Lung (tissue), 12 donors: ENCODE measurements around the gene LIPJ. TPM values are rescaled to one million over a fixed set of nuclear protein-coding genes. Genes with fewer than 3 reads are reported as not detected.

Experiments used
- ATAC-seq: fragments of 200-7000 bp; cut with Tn5 transposase; one replicate; pipeline ENCODE4 v1.9.1; 2020; ENCODE audit warnings: moderate number of reproducible peaks; ENCODE audit not compliant: insufficient read depth, low FRiP score
- DNase-seq, 3 donors: peaks; one replicate each; pipeline ENCODE4 v3.0.0-alpha.2; 2013 to 2017
- H3K27ac ChIP-seq, 2 donors: one replicate each; pipeline ENCODE4 v1.5.1; 2013; ENCODE audit warnings: mild to moderate bottlenecking in 2 of 2, moderate library complexity in 2 of 2, control low read depth in 1 of 2, inconsistent platforms in 1 of 2, low read depth in 1 of 2, low read length in 1 of 2
- H3K27me3 ChIP-seq, 3 donors: one replicate each; pipeline ENCODE4 v1.5.1; 2013; ENCODE audit warnings: low read length in 2 of 3; ENCODE audit not compliant: control insufficient read depth in 3 of 3, insufficient read depth in 3 of 3
- H3K36me3 ChIP-seq, 4 donors: one replicate each; pipeline ENCODE4 v1.5.1; 2013; ENCODE audit warnings: low read length in 4 of 4, mild to moderate bottlenecking in 1 of 4, moderate library complexity in 1 of 4; ENCODE audit not compliant: control insufficient read depth in 4 of 4, insufficient read depth in 4 of 4
- H3K4me1 ChIP-seq, 5 donors: one replicate each; pipeline ENCODE4 v1.5.1; 2013; ENCODE audit warnings: low read length in 5 of 5, mild to moderate bottlenecking in 2 of 5, moderate library complexity in 1 of 5; ENCODE audit not compliant: control insufficient read depth in 5 of 5, insufficient read depth in 5 of 5
- H3K4me3 ChIP-seq: one replicate; pipeline ENCODE4 v1.5.1; 2013; ENCODE audit warnings: mild to moderate bottlenecking, control low read depth, moderate library complexity
- H3K9ac ChIP-seq, 2 donors: one replicate each; pipeline ENCODE4 v1.5.1; 2013; ENCODE audit warnings: low read length in 2 of 2, control low read depth in 1 of 2; ENCODE audit not compliant: insufficient read depth in 1 of 2
- H3K9me3 ChIP-seq, 4 donors: one replicate each; pipeline ENCODE4 v1.5.1; 2013; ENCODE audit warnings: low read length in 3 of 4, mild to moderate bottlenecking in 1 of 4, moderate library complexity in 1 of 4; ENCODE audit not compliant: control insufficient read depth in 4 of 4, insufficient read depth in 3 of 4
- CTCF ChIP-seq: IDR thresholded peaks from 2 replicates; pipeline ENCODE4 v1.5.1; 2012; ENCODE audit warnings: mild to moderate bottlenecking; ENCODE audit errors: control extremely low read depth, extremely low read depth
- WGBS, 2 donors: extraction: QIAGEN DNeasy Blood & Tissue Kit; methylation state at CpG; one replicate each; pipeline ENCODE4 v1.1.7; 2013; 5-methylcytosine and 5-hydroxymethylcytosine counted together
- polyA plus RNA-seq, 2 donors: library from polyadenylated mRNA; stranded (reverse); fragments of 200-250 nt; gene quantifications; one replicate each; pipeline ENCODE4 v1.2.1, GENCODE V29; 2013
- total RNA-seq, 2 donors: library from RNA; depleted of rRNA in 1 of 2; stranded (reverse); fragments of >200 nt in 1 of 2; gene quantifications; one replicate each; pipeline ENCODE4 v1.2.1, GENCODE V29; 2014 to 2021
- donor health status: control.
- donor health status: control.
- donor health status: Bipolar disorder and iron deficiency.
- donor health status: healthy.
- donor health status: DM: yes; HTN: yes; CAD: no.

Gene LIPJ
- total and polyA plus RNA-seq, 4 donors = 0.02 to 0.14 (median 0.12) TPM; not detected in 1

GRCh38 chr10:88545359-88545758 is 41.2 kb upstream of the LIPJ start:
- H3K9ac ChIP-seq = no peak overlapping the region
- no peak overlapping the region for H3K27ac ChIP-seq
- ATAC-seq = no peak
- DNase-seq = no peak
- peaks cover 0 to 20% (median 5%) of the 10 kb centered on the region in 5 donors for H3K4me1 ChIP-seq
- no peaks in the 10 kb centered on the region for H3K36me3 ChIP-seq
- no peaks in the 10 kb centered on the region for H3K27me3 ChIP-seq
- TF ChIP-seq CTCF = no peak
- no peaks in the 10 kb centered on the region for H3K9me3 ChIP-seq
- 84 to 86% methylated on average over 4 of the region's 4 CpGs for WGBS, 2 donors
- no peak overlapping the region for H3K4me3 ChIP-seq

GRCh38 chr10:88546497-88546896 is 40.1 kb upstream of the LIPJ start:
- H3K36me3 ChIP-seq = no peaks in the 10 kb centered on the region
- no peaks in the 10 kb centered on the region for H3K9me3 ChIP-seq
- no peak for TF ChIP-seq CTCF
- no peak overlapping the region for H3K9ac ChIP-seq
- no peaks in the 10 kb centered on the region for H3K27me3 ChIP-seq
- no peak for ATAC-seq
- DNase-seq = no peak
- WGBS, 2 donors = 71 to 77% methylated on average over 3 of the region's 3 CpGs
- H3K4me1 ChIP-seq = peaks cover 0 to 10% (median 1%) of the 10 kb centered on the region in 5 donors
- no peak overlapping the region for H3K4me3 ChIP-seq
- no peak overlapping the region for H3K27ac ChIP-seq

GRCh38 chr10:88551246-88551645 is 35.3 kb upstream of the LIPJ start:
- TF ChIP-seq CTCF = no peak
- peaks cover 0 to 3% (median 0%) of the 10 kb centered on the region in 4 donors for H3K9me3 ChIP-seq
- ATAC-seq = no peak
- DNase-seq = no peak
- 82 to 88% methylated on average over 2 of the region's 2 CpGs for WGBS, 2 donors
- peaks cover 0 to 11% (median 0%) of the 10 kb centered on the region in 5 donors for H3K4me1 ChIP-seq
- peaks cover 0 to 3% (median 0%) of the 10 kb centered on the region in 4 donors for H3K36me3 ChIP-seq
- no peak overlapping the region for H3K27ac ChIP-seq
- no peaks in the 10 kb centered on the region for H3K27me3 ChIP-seq
- H3K4me3 ChIP-seq = no peak overlapping the region
- H3K9ac ChIP-seq = no peak overlapping the region
